ENCODE results near the gene EYS. TPM values are rescaled to one million over a fixed set of nuclear protein-coding genes. Genes with fewer than 3 reads are reported as not detected.

The EYS gene
- total and polyA plus RNA-seq, 2 of the 13 experiments (the other 11 are each of a cell fraction or from before 2014, with no cell fraction given), result 0.04 to 0.07 TPM

GRCh38 chr6:65595540-65595939, 111.5 kb downstream of the EYS start:
- Histone ChIP-seq H3K79me2 (ENCODE audit: insufficient read depth, low read length) (no peaks in the 10 kb centered on the region), H4K20me1 (ENCODE audit: insufficient read depth, low read length) (no peaks in the 10 kb centered on the region), H3K36me3 (replicated peaks in 1 of 2; ENCODE audit: control insufficient read depth in 1 of 2, insufficient read depth in 2 of 2, low read length in 2 of 2) (no peaks in the 10 kb centered on the region), H3K4me1 (ENCODE audit: insufficient read depth, low read length) (no peaks in the 10 kb centered on the region), H3K9me3 (ENCODE audit: low read length) (no peaks in the 10 kb centered on the region), H2AFZ (ENCODE audit: low read length) (no peak overlapping the region), H3K9ac (ENCODE audit: insufficient read depth, low read depth, low read length) (no peak overlapping the region), H3K4me3 (replicated peaks in 1 of 3; ENCODE audit: insufficient read depth in 1 of 3, low read depth in 2 of 3, low read length in 3 of 3) (no peak overlapping the region), H3K4me2 (ENCODE audit: low read depth, low read length) (no peak overlapping the region), H3K27me3 (ENCODE audit: control insufficient read depth in 1 of 2, insufficient read depth in 2 of 2, low read length in 2 of 2) (no peaks in the 10 kb centered on the region), H3K27ac (ENCODE audit: extremely low read length, insufficient read depth, low read length) (no peak overlapping the region)
- DNase-seq (ENCODE audit: low spot score) (no peak), ATAC-seq (no peak), FAIRE-seq (no peak)
- 15% methylated on average over 4 of the region's 4 CpGs for WGBS (ENCODE audit: low lambda C conversion rate)
- TF ChIP-seq SAP130 (CRISPR knock-in tag; IDR thresholded peaks at IDR 0.05; ENCODE audit: low read depth) (no peak), CEBPB (IDR thresholded peaks at IDR 0.05; ENCODE audit: borderline replicate concordance, low read depth, low read length) (peak; percentile 50; the same call in 1 of the 2 replicates)
- in situ Hi-C loops (cut with HindIII; ENCODE audit: extremely low pct_ligation_motif_present, low pct_unique_long_range_greater_than_20kb), result no loop called here
- intact Hi-C loops (cut with micrococcal nuclease; ENCODE audit: unreplicated experiment), result no loop called here
- ChIA-PET CTCF (ENCODE audit: low intra/inter-chr PET ratio, low total read pairs) (no interaction called here), POLR2A (no interaction called here)
- BruUV-seq (replicated peaks), result no TSS peak

DNA sequence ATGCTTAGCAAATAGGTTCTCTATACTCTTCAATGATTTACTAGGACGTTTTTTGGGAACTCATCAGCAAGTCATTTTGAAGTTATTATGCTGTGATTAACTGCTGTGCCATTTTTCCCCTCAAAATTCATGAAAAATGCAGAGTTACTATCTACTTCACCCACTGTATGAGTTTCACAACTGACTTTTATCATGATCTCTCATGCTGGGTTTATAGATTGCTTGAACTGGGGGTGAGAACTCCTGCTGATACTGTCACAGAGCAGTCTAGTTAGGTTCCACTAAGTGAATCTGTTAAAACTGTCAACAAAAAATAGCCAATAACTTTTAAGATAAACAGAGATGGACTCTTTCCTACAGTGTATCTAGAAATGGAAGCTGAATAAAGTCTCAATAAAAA, 136.7 kb downstream of the EYS start:
- TF ChIP-seq ZNF766 (CRISPR knock-in tag; IDR thresholded peaks at IDR 0.05; ENCODE audit: borderline replicate concordance) (no peak), ZNF101 (CRISPR knock-in tag; IDR thresholded peaks at IDR 0.05; ENCODE audit: borderline replicate concordance, low read depth) (no peak)
- ChIA-PET POLR2A (no interaction called here), CTCF (ENCODE audit: low intra/inter-chr PET ratio, low total read pairs) (no interaction called here)
- Histone ChIP-seq H3K27ac (ENCODE audit: extremely low read length, insufficient read depth, low read length) (no peak overlapping the region), H3K79me2 (ENCODE audit: insufficient read depth, low read length) (no peaks in the 10 kb centered on the region), H3K4me3 (replicated peaks in 1 of 3; ENCODE audit: insufficient read depth in 1 of 3, low read depth in 2 of 3, low read length in 3 of 3) (no peak overlapping the region), H3K27me3 (ENCODE audit: control insufficient read depth in 1 of 2, insufficient read depth in 2 of 2, low read length in 2 of 2) (no peaks in the 10 kb centered on the region), H3K9me3 (ENCODE audit: low read length) (no peaks in the 10 kb centered on the region), H3K36me3 (replicated peaks in 1 of 2; ENCODE audit: control insufficient read depth in 1 of 2, insufficient read depth in 2 of 2, low read length in 2 of 2) (no peaks in the 10 kb centered on the region), H3K9ac (ENCODE audit: insufficient read depth, low read depth, low read length) (no peak overlapping the region), H4K20me1 (ENCODE audit: insufficient read depth, low read length) (no peaks in the 10 kb centered on the region), H3K4me1 (ENCODE audit: insufficient read depth, low read length) (no peaks in the 10 kb centered on the region), H2AFZ (ENCODE audit: low read length) (no peak overlapping the region), H3K4me2 (ENCODE audit: low read depth, low read length) (no peak overlapping the region)
- DNase-seq (ENCODE audit: low spot score) (no peak), FAIRE-seq (no peak), ATAC-seq (no peak)
- in situ Hi-C loops (cut with HindIII; ENCODE audit: extremely low pct_ligation_motif_present, low pct_unique_long_range_greater_than_20kb), result no loop called here
- 0% methylated on average over 1 of the region's 1 CpG for WGBS (ENCODE audit: low lambda C conversion rate)
- BruUV-seq (replicated peaks), result no TSS peak
- intact Hi-C loops (cut with micrococcal nuclease; ENCODE audit: unreplicated experiment), result no loop called here

Measured in HepG2 (cell line).